PC-3 (cell line): ENCODE results near the gene ACOXL.

Experiments used
- EZH2 ChIP-seq: fragments of 300-600 bp; sonication (generic); IDR thresholded peaks from one replicate; pipeline ENCODE4 v1.6.1; 2017; ENCODE audit warnings: antibody characterized with exemption, mild to moderate bottlenecking, low read length; ENCODE audit not compliant: unreplicated experiment
- EZH2phosphoT487 ChIP-seq: fragments of 300-600 bp; sonication (generic); IDR thresholded peaks from 2 replicates; pipeline ENCODE4 v1.6.1; 2018; ENCODE audit warnings: mild to moderate bottlenecking, antibody characterized with exemption, low read length, borderline replicate concordance
- TF ChIP-seq, protein P1 (sequence below): fragments of 300-600 bp; sonication (generic); conservative IDR thresholded peaks from 2 replicates; pipeline ENCODE4 v1.5.1; 2017; ENCODE audit warnings: antibody characterized with exemption, low read depth, mild to moderate bottlenecking, low read length

DNA sequence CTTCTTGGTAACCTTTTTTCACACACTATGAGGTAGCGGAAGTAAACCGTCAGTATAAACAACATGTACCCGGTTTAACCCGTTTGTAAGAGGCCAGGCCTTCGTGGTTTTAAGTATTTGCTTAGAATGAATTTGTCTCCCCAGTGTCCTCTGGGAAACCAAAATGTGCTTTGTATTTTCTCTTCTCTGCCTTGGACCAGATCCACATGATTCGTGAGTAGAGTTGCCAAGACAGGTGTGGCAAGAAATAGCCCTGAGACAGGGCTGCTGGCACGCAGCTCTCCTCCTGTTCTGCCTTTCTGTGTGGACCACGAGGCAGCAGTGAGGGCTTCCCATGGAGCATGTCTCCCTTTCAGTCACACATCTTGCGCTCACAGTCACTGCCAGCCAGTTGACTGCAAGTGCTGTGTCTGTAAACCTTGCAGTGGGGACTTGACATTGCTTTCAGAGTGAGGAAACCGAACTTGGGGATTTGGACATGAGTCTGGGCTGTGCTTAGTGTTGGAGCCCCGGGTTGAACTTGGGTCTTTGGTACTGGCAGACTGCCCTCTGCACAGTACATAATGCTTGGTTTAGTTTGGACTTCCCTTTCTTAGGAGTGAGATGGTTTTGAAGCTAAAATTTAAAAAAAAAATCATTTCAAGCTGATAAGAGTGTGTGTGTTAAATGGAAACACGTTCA lies 407.4 kb downstream of the ACOXL start:
- TF ChIP-seq, protein P1, sequence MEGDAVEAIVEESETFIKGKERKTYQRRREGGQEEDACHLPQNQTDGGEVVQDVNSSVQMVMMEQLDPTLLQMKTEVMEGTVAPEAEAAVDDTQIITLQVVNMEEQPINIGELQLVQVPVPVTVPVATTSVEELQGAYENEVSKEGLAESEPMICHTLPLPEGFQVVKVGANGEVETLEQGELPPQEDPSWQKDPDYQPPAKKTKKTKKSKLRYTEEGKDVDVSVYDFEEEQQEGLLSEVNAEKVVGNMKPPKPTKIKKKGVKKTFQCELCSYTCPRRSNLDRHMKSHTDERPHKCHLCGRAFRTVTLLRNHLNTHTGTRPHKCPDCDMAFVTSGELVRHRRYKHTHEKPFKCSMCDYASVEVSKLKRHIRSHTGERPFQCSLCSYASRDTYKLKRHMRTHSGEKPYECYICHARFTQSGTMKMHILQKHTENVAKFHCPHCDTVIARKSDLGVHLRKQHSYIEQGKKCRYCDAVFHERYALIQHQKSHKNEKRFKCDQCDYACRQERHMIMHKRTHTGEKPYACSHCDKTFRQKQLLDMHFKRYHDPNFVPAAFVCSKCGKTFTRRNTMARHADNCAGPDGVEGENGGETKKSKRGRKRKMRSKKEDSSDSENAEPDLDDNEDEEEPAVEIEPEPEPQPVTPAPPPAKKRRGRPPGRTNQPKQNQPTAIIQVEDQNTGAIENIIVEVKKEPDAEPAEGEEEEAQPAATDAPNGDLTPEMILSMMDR, result no peak
- TF ChIP-seq EZH2phosphoT487 (no peak), EZH2 (no peak)
